Smooth muscle cell (in vitro differentiated cells): ENCODE measurements around the gene TMEM225. TPM values are rescaled to one million over a fixed set of nuclear protein-coding genes. Genes with fewer than 3 reads are reported as not detected.

Experiments
- DNase-seq: peaks from one replicate; lab custom pipeline; 2025; ENCODE audit not compliant: unreplicated experiment; lab: John Stamatoyannopoulos, UW
- H2AFZ ChIP-seq: fragments of 200-600 bp; sonication (generic); 2 replicates; pipeline ENCODE4 v1.6.0; 2016; ENCODE audit warnings: antibody characterized with exemption, low read depth, mild to moderate bottlenecking
- H3F3A ChIP-seq: fragments of 200-600 bp; sonication (generic); 2 replicates; pipeline ENCODE4 v1.6.0; 2017; ENCODE audit warnings: antibody characterized with exemption, low read depth
- H3K27ac ChIP-seq: fragments of 200-600 bp; sonication (generic); 2 replicates; pipeline ENCODE4 v1.5.1; 2016; ENCODE audit warnings: low read depth, mild to moderate bottlenecking
- H3K27me3 ChIP-seq: fragments of 200-600 bp; sonication (generic); 2 replicates; pipeline ENCODE4 v1.6.1; 2016; ENCODE audit warnings: low read depth, mild to moderate bottlenecking
- H3K36me3 ChIP-seq: fragments of 200-600 bp; sonication (generic); 2 replicates; pipeline ENCODE4 v1.5.1; 2016; ENCODE audit warnings: low read depth
- H3K4me1 ChIP-seq: fragments of 200-600 bp; sonication (generic); 2 replicates; pipeline ENCODE4 v1.5.1; 2016; ENCODE audit warnings: low read depth
- H3K4me2 ChIP-seq: fragments of 200-600 bp; sonication (generic); 2 replicates; pipeline ENCODE4 v1.6.0; 2016; ENCODE audit warnings: mild to moderate bottlenecking
- H3K4me3 ChIP-seq: fragments of 200-600 bp; sonication (generic); 2 replicates; pipeline ENCODE4 v1.5.1; 2016; ENCODE audit warnings: mild to moderate bottlenecking
- H3K79me2 ChIP-seq: fragments of 200-600 bp; sonication (generic); 2 replicates; pipeline ENCODE4 v1.6.0; 2016; ENCODE audit warnings: low read depth, mild to moderate bottlenecking
- H3K9ac ChIP-seq: fragments of 200-600 bp; sonication (generic); 2 replicates; pipeline ENCODE4 v1.6.0; 2016; ENCODE audit warnings: low read depth
- H3K9me3 ChIP-seq: fragments of 200-600 bp; sonication (generic); replicated peaks from 2 replicates; pipeline ENCODE4 v1.5.1; 2016; ENCODE audit warnings: low read depth
- H4K20me1 ChIP-seq: fragments of 200-600 bp; sonication (generic); 2 replicates; pipeline ENCODE4 v1.6.0; 2016; ENCODE audit warnings: low read depth
- WGBS: methylation state at CpG from one replicate; pipeline ENCODE4 v1.1.7; 2016; ENCODE audit warnings: low lambda C conversion rate; 5-methylcytosine and 5-hydroxymethylcytosine counted together
- polyA plus RNA-seq: library from polyadenylated mRNA; unstranded; fragments of >200 nt; fragmentation: Nextera tagmentation; extraction: Ambion mirVana; gene quantifications from 2 replicates; pipeline ENCODE4 v1.2.1, GENCODE V29; 2016
- total RNA-seq: library from RNA; depleted of rRNA; stranded (reverse); fragments of >200 nt; gene quantifications from 2 replicates; pipeline ENCODE4 v1.2.3, GENCODE V29; 2014
- TF ChIP-seq, protein P1 (sequence below): fragments of 200-600 bp; sonication (generic); IDR thresholded peaks from 2 replicates; pipeline ENCODE4 v1.5.1; 2017; ENCODE audit warnings: borderline replicate concordance, mild to moderate bottlenecking, antibody characterized with exemption; ENCODE audit not compliant: insufficient read depth, poor library complexity, severe bottlenecking

TMEM225 gene
- total and polyA plus RNA-seq, 2 experiments from 2014 or later = not detected

DNA sequence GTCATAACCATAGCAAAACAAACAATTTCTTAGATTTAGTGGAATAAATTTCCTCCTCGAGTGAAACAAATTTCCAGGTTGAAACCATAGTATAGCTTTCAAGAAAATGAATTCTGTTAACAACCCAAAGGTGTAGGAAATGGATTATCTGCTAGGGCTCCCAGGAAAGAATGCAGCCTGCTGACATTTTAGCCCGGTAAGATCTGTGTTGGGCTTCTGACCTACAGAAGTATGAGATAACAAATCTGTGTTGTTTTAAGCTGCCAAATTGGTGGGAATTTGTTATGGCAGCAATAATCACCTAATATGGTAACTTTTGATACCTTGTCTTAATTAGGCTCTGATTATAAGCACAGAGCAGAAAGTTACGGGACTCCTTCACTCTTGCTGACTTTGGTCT lies 47.3 kb downstream of the TMEM225 start:
- Histone ChIP-seq H3K4me1 (no peaks in the 10 kb centered on the region), H3K4me2 (no peak overlapping the region), H3K9me3 (no peaks in the 10 kb centered on the region), H3K36me3 (no peaks in the 10 kb centered on the region), H4K20me1 (no peaks in the 10 kb centered on the region), H3K79me2 (no peaks in the 10 kb centered on the region), H3K27me3 (no peaks in the 10 kb centered on the region), H3K9ac (no peak overlapping the region), H3K4me3 (no peak overlapping the region), H3F3A (no peaks in the 10 kb centered on the region), H3K27ac (no peak overlapping the region), H2AFZ (no peak overlapping the region)
- DNase-seq = no peak
- WGBS = 57% methylated on average over 3 of the region's 3 CpGs
- TF ChIP-seq, protein P1, sequence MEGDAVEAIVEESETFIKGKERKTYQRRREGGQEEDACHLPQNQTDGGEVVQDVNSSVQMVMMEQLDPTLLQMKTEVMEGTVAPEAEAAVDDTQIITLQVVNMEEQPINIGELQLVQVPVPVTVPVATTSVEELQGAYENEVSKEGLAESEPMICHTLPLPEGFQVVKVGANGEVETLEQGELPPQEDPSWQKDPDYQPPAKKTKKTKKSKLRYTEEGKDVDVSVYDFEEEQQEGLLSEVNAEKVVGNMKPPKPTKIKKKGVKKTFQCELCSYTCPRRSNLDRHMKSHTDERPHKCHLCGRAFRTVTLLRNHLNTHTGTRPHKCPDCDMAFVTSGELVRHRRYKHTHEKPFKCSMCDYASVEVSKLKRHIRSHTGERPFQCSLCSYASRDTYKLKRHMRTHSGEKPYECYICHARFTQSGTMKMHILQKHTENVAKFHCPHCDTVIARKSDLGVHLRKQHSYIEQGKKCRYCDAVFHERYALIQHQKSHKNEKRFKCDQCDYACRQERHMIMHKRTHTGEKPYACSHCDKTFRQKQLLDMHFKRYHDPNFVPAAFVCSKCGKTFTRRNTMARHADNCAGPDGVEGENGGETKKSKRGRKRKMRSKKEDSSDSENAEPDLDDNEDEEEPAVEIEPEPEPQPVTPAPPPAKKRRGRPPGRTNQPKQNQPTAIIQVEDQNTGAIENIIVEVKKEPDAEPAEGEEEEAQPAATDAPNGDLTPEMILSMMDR = no peak

DNA sequence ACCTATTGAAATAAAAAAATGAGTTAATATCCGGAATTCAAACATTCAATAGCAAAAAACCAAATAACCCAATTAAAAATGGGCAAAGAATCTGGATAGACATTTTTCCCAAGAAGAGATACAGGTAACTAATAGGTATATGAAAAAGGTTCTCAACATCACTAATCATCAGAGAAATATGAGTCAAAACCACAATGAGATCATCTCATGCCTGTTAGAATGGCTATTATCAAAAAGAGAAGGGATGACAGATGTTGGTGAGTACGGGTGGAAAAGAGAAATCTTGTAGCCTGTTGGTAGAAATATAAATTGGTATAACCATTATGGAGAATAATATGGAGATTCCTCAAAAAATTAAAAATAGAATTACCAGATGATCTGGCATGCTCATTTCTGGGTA lies 52.4 kb downstream of the TMEM225 start:
- Histone ChIP-seq H3K4me3 (no peak overlapping the region), H3K27me3 (no peaks in the 10 kb centered on the region), H3F3A (no peaks in the 10 kb centered on the region), H4K20me1 (no peaks in the 10 kb centered on the region), H2AFZ (no peak overlapping the region), H3K9ac (no peak overlapping the region), H3K4me2 (no peak overlapping the region), H3K9me3 (no peaks in the 10 kb centered on the region), H3K27ac (peak overlapping the region; percentile 21), H3K36me3 (no peaks in the 10 kb centered on the region), H3K4me1 (no peaks in the 10 kb centered on the region), H3K79me2 (no peaks in the 10 kb centered on the region)
- WGBS = 77% methylated on average over 2 of the region's 2 CpGs
- DNase-seq = no peak
- TF ChIP-seq, protein P1 = no peak

Other genes with a start within 250 kb of the TMEM225 start
- under 0.01 TPM in 2 replicates for gene SCN3B, start 231.0 kb downstream of the TMEM225 start, total RNA-seq
- 0.23 and 0.46 TPM in 2 replicates for gene SCN3B, start 231.0 kb downstream of the TMEM225 start, polyA plus RNA-seq
- 3.6 and 6.3 TPM in 2 replicates for gene ZNF202, start 144.0 kb downstream of the TMEM225 start, total RNA-seq
- 6.1 and 6.2 TPM in 2 replicates for gene ZNF202, start 144.0 kb downstream of the TMEM225 start, polyA plus RNA-seq
- gene OR6X1, start 131.2 kb downstream of the TMEM225 start, total RNA-seq = not detected in 2 replicates
- not detected in 2 replicates for gene OR6X1, start 131.2 kb downstream of the TMEM225 start, polyA plus RNA-seq
- gene OR6M1, start 79.3 kb downstream of the TMEM225 start, total RNA-seq = not detected in 2 replicates
- not detected in 2 replicates for gene OR6M1, start 79.3 kb downstream of the TMEM225 start, polyA plus RNA-seq
- gene OR8D4, start 16.5 kb upstream of the TMEM225 start, total RNA-seq = not detected in 2 replicates
- gene OR8D4, start 16.5 kb upstream of the TMEM225 start, polyA plus RNA-seq = not detected in 2 replicates
- not detected in 2 replicates for gene OR4D5, start 53.9 kb upstream of the TMEM225 start, total RNA-seq
- gene OR4D5, start 53.9 kb upstream of the TMEM225 start, polyA plus RNA-seq = not detected in 2 replicates
- not detected in 2 replicates for gene OR6T1, start 58.2 kb upstream of the TMEM225 start, total RNA-seq
- not detected in 2 replicates for gene OR6T1, start 58.2 kb upstream of the TMEM225 start, polyA plus RNA-seq
- gene OR10S1, start 92.1 kb upstream of the TMEM225 start, total RNA-seq = not detected in 2 replicates
- gene OR10S1, start 92.1 kb upstream of the TMEM225 start, polyA plus RNA-seq = not detected in 2 replicates
- not detected in 2 replicates for gene OR10G6, start 109.5 kb upstream of the TMEM225 start, total RNA-seq
- not detected in 2 replicates for gene OR10G6, start 109.5 kb upstream of the TMEM225 start, polyA plus RNA-seq
- not detected in 2 replicates for gene OR10G4, start 127.3 kb upstream of the TMEM225 start, total RNA-seq
- not detected in 2 replicates for gene OR10G4, start 127.3 kb upstream of the TMEM225 start, polyA plus RNA-seq
- gene OR10G9, start 137.3 kb upstream of the TMEM225 start, total RNA-seq = not detected in 2 replicates
- gene OR10G9, start 137.3 kb upstream of the TMEM225 start, polyA plus RNA-seq = not detected in 2 replicates
- gene OR10G8, start 141.1 kb upstream of the TMEM225 start, total RNA-seq = not detected in 2 replicates
- gene OR10G8, start 141.1 kb upstream of the TMEM225 start, polyA plus RNA-seq = not detected in 2 replicates
- not detected in 2 replicates for gene OR10G7, start 155.7 kb upstream of the TMEM225 start, total RNA-seq
- not detected in 2 replicates for gene OR10G7, start 155.7 kb upstream of the TMEM225 start, polyA plus RNA-seq
- gene VWA5A, start 229.8 kb upstream of the TMEM225 start, total RNA-seq = 10.1 and 11.5 TPM in 2 replicates
- 12.3 and 16.0 TPM in 2 replicates for gene VWA5A, start 229.8 kb upstream of the TMEM225 start, polyA plus RNA-seq